GM12892 (cell line): ENCODE data around the gene SLAMF7.
A peak's percentile ranks its signal among the peaks of the same experiment; 100 is the strongest.

Experiments
- DNase-seq: peaks from one replicate; pipeline ENCODE4 v3.0.0; 2011; ENCODE audit not compliant: insufficient read length
- FAIRE-seq: peaks from 2 replicates; lab custom pipeline; 2011; peaks lifted over from hg19 to GRCh38; lab: Jason Lieb, UNC
- POLR2A ChIP-seq: IDR thresholded peaks from 2 replicates; pipeline ENCODE4 v1.6.1; 2011; ENCODE audit warnings: low read depth, low read length, control low read depth
- POLR2AphosphoS5 ChIP-seq: IDR thresholded peaks from 2 replicates; pipeline ENCODE4 v1.6.1; 2011; ENCODE audit warnings: low read depth, low read length, control low read depth
- TAF1 ChIP-seq: IDR thresholded peaks from 2 replicates; pipeline ENCODE4 v1.6.1; 2011; ENCODE audit warnings: low read depth, mild to moderate bottlenecking, control low read depth, low read length, borderline replicate concordance

The SLAMF7 gene

DNA sequence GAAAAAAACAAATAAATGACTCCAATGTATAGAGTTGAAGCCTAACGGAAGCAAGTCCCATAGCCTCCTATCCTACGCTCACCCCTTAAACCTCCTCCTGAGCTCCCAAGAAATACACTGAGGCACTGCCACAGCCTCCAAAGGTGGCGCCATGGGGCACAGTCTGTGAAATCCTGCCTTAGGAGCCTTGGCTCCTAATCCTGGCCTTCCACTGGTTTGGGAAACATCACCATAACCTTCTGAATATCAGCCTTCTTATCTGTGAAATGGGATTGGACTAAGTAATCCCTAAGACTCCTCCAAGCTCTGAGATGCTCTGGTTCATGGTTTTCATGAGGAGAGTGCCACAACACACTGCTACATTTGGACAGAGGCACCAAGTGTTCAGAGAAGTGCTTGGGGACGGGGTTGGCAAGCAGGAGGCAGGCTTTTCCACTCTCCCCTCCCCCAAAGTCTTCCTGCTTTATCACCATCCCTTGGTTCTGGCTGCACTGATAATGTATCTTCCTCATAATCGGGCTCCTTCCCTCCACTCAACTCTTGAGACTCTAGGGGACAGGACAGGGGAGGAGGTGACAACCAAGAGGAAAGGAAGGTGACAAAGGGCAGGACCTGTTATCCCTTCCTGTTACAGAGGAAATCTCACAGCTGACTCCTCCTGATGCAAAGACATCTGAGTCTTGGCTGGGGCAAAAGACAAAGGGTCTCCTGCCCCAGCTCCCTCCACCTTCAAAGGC lies 2.7 kb downstream of the SLAMF7 start:
- DNase-seq (no peak), FAIRE-seq (peak; percentile 90)
- TF ChIP-seq POLR2A (no peak), TAF1 (no peak), POLR2AphosphoS5 (no peak)

GRCh38 chr1:160742428-160743127 lies 3.5 kb downstream of the SLAMF7 start:
- FAIRE-seq = peak; percentile 67
- TF ChIP-seq TAF1 (no peak), POLR2A (no peak), POLR2AphosphoS5 (no peak)
- DNase-seq = no peak

GRCh38 chr1:160743266-160743665 lies 4.2 kb downstream of the SLAMF7 start:
- peak; percentile 64 for FAIRE-seq
- TF ChIP-seq POLR2A (no peak), POLR2AphosphoS5 (no peak), TAF1 (no peak)

DNA sequence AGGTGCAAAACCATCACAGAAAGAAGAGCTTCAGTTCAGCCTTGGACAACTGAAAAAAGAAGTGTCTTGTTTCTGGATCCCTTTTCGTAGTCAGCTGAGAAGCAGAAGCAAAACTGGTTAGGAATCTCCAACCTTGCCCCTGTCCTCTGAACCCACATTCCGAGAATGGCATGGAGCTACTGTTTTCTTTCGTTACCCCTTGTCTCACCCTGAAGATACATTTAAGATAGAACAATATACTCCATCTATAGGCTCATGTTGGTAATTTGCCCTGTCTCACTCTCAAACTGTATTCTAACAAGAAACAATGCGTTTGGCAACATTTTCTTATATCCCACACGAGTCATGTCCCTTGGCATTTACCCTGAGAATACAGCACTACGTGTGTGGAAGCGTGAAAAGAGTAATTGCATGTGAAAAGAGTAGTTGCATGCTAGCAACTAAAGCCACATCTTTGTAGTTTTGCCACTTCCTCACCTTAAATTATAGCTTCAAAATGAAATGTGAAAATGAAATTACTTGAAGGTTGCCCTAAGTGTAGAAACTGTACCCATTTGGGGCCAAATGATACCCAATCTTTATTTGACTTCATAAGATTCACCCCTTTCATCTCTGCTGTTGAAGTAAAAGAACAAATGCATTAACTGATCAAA lies 5.3 kb downstream of the SLAMF7 start:
- TF ChIP-seq POLR2AphosphoS5 (no peak), POLR2A (no peak), TAF1 (no peak)
- FAIRE-seq (peak; percentile 50), DNase-seq (no peak)

More at GRCh38 chr1:160743266-160743665, 4.2 kb downstream of the SLAMF7 start:
- no peak for DNase-seq

DNA sequence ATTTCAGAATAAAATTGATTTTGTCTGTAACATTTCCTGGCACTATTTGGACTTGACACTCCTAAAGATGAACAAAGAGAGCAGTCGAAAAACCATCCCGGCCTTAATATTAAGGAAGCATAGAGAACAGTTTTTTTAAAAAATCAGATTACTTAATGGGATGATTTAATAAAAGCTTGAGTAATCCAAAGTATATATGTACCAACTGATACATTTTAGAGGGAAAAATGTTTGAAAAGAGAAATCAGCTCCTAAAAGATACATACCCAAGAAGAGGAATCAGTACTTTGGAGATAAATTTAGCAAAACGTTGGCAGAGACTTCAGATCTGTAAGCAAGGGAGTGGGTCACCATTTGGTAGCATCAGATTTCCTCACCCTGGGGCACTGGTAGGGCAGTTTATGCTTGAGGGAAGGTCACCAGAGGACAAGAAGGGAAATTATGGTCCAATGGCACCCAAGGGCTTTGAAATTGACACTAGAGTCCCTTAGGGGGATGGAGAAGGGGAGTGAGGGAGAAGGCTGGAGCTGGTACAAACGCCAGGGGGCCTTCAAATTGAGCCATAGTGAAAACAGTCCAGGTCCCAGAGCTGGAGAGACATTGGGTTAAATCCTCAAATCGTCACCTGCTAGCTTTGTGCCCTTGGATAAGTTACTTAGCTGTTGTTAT lies 5.9 kb downstream of the SLAMF7 start:
- TF ChIP-seq POLR2AphosphoS5 = 0 out of 2 replicates have a peak, but pooled peaks have one; percentile 39
- no peak for TF ChIP-seq TAF1
- no peak for TF ChIP-seq POLR2A
- DNase-seq (no peak), FAIRE-seq (peak; percentile 73)

DNA sequence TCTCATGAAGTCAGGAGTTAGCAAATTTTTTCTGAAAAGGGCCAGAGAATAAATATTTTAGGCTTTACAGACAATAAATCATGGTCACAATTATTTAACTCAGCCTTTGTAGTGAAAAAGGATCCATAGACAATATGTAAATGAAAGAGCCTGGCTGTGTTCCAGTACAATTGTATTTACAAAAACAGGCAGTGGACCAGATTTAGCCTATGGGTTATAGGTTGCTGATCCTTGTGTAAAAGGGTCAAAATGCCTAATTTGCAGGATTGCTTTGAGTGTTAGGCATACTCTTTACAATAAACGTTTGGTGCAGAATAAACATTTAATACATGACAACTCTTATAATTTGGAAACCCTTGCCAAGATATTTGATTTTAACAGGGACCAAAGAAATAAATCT lies 6.5 kb downstream of the SLAMF7 start:
- FAIRE-seq = no peak
- TF ChIP-seq TAF1 (no peak), POLR2A (no peak), POLR2AphosphoS5 (no peak)

DNA sequence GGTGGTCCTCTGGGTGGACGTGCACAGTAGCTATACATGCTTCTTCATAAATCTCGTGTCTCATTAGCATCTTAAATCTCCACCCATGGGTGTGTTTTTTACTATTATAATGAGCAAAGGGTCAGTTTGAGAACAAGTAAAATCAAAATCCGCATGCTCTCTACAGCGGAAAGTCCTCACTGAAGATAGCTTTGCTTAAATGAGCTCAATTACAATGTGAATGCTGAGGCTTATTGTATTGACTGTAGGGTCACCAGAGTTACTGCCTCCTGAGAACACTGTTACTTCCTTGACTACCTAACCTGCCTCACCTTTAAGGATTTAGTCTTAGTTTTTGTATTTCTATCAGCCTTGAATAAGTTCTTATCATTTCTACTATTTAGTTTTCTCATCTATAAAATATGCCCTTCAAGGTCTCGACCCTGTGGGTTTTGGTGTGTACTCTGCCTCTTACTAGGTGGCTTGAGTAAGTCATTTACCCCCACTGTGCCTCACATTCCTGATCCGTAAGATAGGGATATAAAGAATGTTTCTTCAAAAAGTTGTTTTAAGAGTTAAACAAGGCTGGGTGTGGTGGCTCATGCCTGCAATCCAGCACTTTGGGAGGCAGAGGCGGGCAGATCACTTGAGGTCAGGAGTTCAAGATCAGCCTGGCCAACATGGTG lies 7.9 kb downstream of the SLAMF7 start:
- no peak for TF ChIP-seq TAF1
- DNase-seq = no peak
- peak; percentile 70 for FAIRE-seq

More for the DNA sequence above, 6.5 kb downstream of the SLAMF7 start:
- DNase-seq = no peak

- no peak for TF ChIP-seq POLR2A
- TF ChIP-seq TAF1 = no peak
- TF ChIP-seq POLR2AphosphoS5 = no peak
- no peak for DNase-seq
Observed at GRCh38 chr1:160747717-160748116, 8.7 kb downstream of the SLAMF7 start.

DNA sequence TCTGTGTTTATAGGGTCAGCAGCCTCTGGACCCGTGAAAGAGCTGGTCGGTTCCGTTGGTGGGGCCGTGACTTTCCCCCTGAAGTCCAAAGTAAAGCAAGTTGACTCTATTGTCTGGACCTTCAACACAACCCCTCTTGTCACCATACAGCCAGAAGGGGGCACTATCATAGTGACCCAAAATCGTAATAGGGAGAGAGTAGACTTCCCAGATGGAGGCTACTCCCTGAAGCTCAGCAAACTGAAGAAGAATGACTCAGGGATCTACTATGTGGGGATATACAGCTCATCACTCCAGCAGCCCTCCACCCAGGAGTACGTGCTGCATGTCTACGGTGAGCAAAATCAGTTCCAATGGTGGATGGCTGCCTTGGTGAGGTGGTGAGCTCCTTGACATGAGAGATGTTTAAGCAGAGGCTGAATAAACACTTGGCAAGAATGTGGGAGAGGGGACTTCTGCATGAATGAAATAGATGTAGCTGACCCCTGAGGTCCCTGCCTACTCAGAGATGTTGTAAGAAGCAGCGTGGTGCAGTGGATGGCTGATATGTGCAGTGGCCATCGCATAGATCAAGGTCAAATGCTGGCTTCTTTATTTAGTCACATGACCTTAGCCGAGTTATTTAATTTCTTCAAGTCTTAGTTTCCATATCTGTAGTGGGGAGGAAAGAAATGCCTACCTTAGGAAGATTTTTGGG lies 9.3 kb downstream of the SLAMF7 start:
- TF ChIP-seq TAF1 (no peak), POLR2A (no peak), POLR2AphosphoS5 (no peak)
- DNase-seq (no peak), FAIRE-seq (peak; percentile 51)

More at GRCh38 chr1:160747717-160748116, 8.7 kb downstream of the SLAMF7 start:
- no peak for FAIRE-seq

DNA sequence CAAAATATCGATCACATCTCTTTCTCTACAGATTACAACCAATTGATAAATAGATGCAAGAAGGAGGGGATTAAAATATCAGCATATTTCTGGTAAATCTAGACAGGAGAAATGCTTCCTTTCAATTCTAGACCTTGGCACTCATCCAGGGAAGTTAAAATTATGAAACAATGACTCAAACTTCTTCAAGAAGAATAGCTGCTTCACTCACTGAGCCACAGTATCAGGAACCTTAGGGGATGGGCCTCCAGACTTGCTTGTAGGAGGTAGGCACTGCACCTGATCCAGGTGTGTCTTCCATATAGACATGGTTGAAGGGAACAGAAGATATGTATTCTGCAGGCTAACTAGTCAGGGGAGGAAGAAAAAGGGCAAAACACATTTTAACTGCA lies 9.8 kb downstream of the SLAMF7 start:
- FAIRE-seq (no peak), DNase-seq (no peak)
- TF ChIP-seq POLR2AphosphoS5 (no peak), POLR2A (no peak), TAF1 (no peak)
